Kidney (tissue), 14 donors: Measurements from ENCODE around the gene FCN1. TPM values are rescaled to one million over a fixed set of nuclear protein-coding genes. Genes with fewer than 3 reads are reported as not detected.

Source experiments
- DNase-seq, 5 donors: peaks; one replicate each; pipeline ENCODE4 v3.0.0-alpha.2; 2013 to 2020
- FAIRE-seq: peaks from 2 replicates; lab custom pipeline; 2012; peaks lifted over from hg19 to GRCh38; lab: Jason Lieb, UNC
- H3K27ac ChIP-seq, 2 donors: one replicate each; pipeline ENCODE4 v1.7.0; 2013; ENCODE audit warnings: low read depth in 2 of 2, low read length in 2 of 2, inconsistent platforms in 1 of 2
- H3K27me3 ChIP-seq: one replicate; pipeline ENCODE4 v1.7.1; 2013; ENCODE audit warnings: low read length, inconsistent platforms; ENCODE audit not compliant: control insufficient read depth, insufficient read depth
- H3K36me3 ChIP-seq, 3 donors: one replicate each; pipeline versions ENCODE4 v1.7.0 to v1.7.1; 2013; ENCODE audit warnings: low read length in 3 of 3, control low read depth in 1 of 3, inconsistent platforms in 1 of 3; ENCODE audit not compliant: insufficient read depth in 3 of 3, control insufficient read depth in 2 of 3
- H3K4me1 ChIP-seq, 3 donors: one replicate each; pipeline versions ENCODE4 v1.7.0 to v1.7.1; 2013; ENCODE audit warnings: low read length in 3 of 3, inconsistent platforms in 1 of 3, low read depth in 1 of 3; ENCODE audit not compliant: control insufficient read depth in 2 of 3, insufficient read depth in 2 of 3
- H3K4me3 ChIP-seq, 3 donors: one replicate each; pipeline versions ENCODE4 v1.7.0 to v1.8.1; 2013; ENCODE audit warnings: low read length in 3 of 3, control low read depth in 1 of 3, inconsistent platforms in 1 of 3
- H3K9ac ChIP-seq, 3 donors: one replicate each; pipeline versions ENCODE4 v1.7.0 to v1.7.1; 2013; ENCODE audit warnings: low read length in 3 of 3, control low read depth in 1 of 3, inconsistent platforms in 1 of 3
- H3K9me3 ChIP-seq, 3 donors: one replicate each; pipeline versions ENCODE4 v1.7.0 to v1.7.1; 2013; ENCODE audit warnings: low read length in 3 of 3, control low read depth in 1 of 3, inconsistent platforms in 1 of 3; ENCODE audit not compliant: control insufficient read depth in 2 of 3, insufficient read depth in 1 of 3
- CTCF ChIP-seq: IDR thresholded peaks from 3 replicates; pipeline ENCODE4 v1.5.1; 2012; ENCODE audit warnings: mild to moderate bottlenecking, moderate library complexity, borderline replicate concordance; ENCODE audit not compliant: insufficient read depth; ENCODE audit errors: extremely low read depth
- intact Hi-C: fragments of 100-400 bp; cut with DNase I; formaldehyde crosslinking; loops from one replicate; pipeline ENCODE4 v1.11.1; 2022
- polyA plus RNA-seq: library from polyadenylated mRNA; stranded (reverse); fragments of 350-450 nt; fragmentation: Illumina TruSeq; extraction: RNeasy Lipid Tissue Mini Kit (QIAGEN cat#74804); gene quantifications from one replicate; pipeline ENCODE4 v1.2.3, GENCODE V29; 2014; ENCODE audit warnings: low read depth, low replicate concordance; ENCODE audit not compliant: insufficient read depth
- total RNA-seq: library from RNA; stranded (reverse); fragmentation: NEBNext Ultra II Directional; extraction: Animal tissue kit (Norgen Biotek cat#: 25700); gene quantifications from one replicate; pipeline ENCODE4 v1.2.1, GENCODE V29; 2021
- donor health status: control.
- donor health status: control.
- donor health status: control.
- donor health status: control.
- donor health status: control.
- donor health status: DM: yes; HTN: yes; CAD: no.
- donor health status: Normal renal cell carcinoma (clear cell type).

FCN1 gene
- total and polyA plus RNA-seq, 2 donors from 2014 or later: 3.2 to 13.0 TPM

- Histone ChIP-seq H3K27ac (no peak overlapping the region), H3K4me1 (no peaks in the 10 kb centered on the region), H3K36me3 (no peaks in the 10 kb centered on the region), H3K9me3 (no peaks in the 10 kb centered on the region), H3K27me3 (no peaks in the 10 kb centered on the region), H3K9ac (no peak overlapping the region), H3K4me3 (no peak overlapping the region)
- no peak for DNase-seq
- intact Hi-C loops: no loop called here
- FAIRE-seq: no peak
- TF ChIP-seq CTCF: no peak
These were observed 35.4 kb downstream of the FCN1 start for GRCh38 chr9:134882204-134882785.

- DNase-seq (no peak), FAIRE-seq (no peak)
- Histone ChIP-seq H3K9ac (no peak overlapping the region), H3K27ac (no peak overlapping the region), H3K4me1 (no peaks in the 10 kb centered on the region), H3K27me3 (no peaks in the 10 kb centered on the region), H3K9me3 (no peaks in the 10 kb centered on the region), H3K4me3 (no peak overlapping the region), H3K36me3 (no peaks in the 10 kb centered on the region)
- intact Hi-C loops: no loop called here
- no peak for TF ChIP-seq CTCF
These were observed 36.4 kb downstream of the FCN1 start for GRCh38 chr9:134881313-134881670.

- Histone ChIP-seq H3K27ac (no peak within 1 kb of the TSS), H3K9ac (no peak within 1 kb of the TSS), H3K4me3 (no peak within 1 kb of the TSS), H3K4me1 (no peaks in the 10 kb centered on the region), H3K9me3 (no peaks in the 10 kb centered on the region), H3K36me3 (no peaks in the 10 kb centered on the region), H3K27me3 (no peaks in the 10 kb centered on the region)
- intact Hi-C loops: no loop called here
- TF ChIP-seq CTCF: no peak
- no peak for FAIRE-seq
- no peak for DNase-seq
These were observed 37.0 kb downstream of the FCN1 start, which contains the start of gene FCN2 for GRCh38 chr9:134880484-134881312. Gene FCN2 (plus strand): TSS chr9:134880810. CDS start chr9:134880822, 12 bp downstream.
